NCI-H460 (cell line): Measurements from ENCODE around the gene RNF214. TPM values are rescaled to one million over a fixed set of nuclear protein-coding genes. Genes with fewer than 3 reads are reported as not detected.
"Not testable (repeated sequence)": the region's sequence is repeated elsewhere in the genome, so short reads cannot be mapped to it uniquely, and the experiment has no call there.

Experiments
- DNase-seq: peaks from one replicate; pipeline ENCODE4 v3.0.0-alpha.2; 2016; ENCODE audit warnings: low read depth; ENCODE audit errors: extremely low read depth
- small RNA-seq, 2 experiments: library from RNA; depleted of rRNA; stranded (forward); fragments of <200 nt; gene quantifications; one replicate each; pipeline ENCODE3, GENCODE V24; 2014
- total RNA-seq: library from RNA; depleted of rRNA; stranded (reverse); fragments of >200 nt; shearing (Covaris generic); gene quantifications from 2 replicates; pipeline ENCODE4 v1.2.3, GENCODE V29; 2014; rRNA removed

The RNF214 gene
- total RNA-seq, 1 experiment from 2014 or later, result 12.3 TPM

DNA sequence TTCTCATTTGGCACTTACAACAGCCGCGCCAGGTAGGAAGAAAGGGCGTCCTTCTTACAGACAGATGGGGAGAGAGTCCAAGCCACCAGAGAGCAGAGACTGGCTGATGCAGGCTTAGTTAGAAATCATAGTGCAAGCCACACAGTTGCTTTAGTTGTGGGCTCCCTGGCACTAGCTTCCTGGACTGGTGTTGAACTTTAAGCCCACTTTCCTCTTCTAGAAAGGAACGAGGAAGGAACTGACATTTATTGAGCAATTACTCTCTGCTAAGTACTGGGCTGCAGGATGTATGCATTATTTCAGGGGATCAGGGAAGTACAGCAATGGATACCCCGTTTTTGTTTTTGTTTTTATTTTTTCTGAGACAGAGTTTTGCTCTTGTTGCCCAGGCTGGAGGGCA is 80.6 kb downstream of the RNF214 start:
- DNase-seq, result no peak

DNA sequence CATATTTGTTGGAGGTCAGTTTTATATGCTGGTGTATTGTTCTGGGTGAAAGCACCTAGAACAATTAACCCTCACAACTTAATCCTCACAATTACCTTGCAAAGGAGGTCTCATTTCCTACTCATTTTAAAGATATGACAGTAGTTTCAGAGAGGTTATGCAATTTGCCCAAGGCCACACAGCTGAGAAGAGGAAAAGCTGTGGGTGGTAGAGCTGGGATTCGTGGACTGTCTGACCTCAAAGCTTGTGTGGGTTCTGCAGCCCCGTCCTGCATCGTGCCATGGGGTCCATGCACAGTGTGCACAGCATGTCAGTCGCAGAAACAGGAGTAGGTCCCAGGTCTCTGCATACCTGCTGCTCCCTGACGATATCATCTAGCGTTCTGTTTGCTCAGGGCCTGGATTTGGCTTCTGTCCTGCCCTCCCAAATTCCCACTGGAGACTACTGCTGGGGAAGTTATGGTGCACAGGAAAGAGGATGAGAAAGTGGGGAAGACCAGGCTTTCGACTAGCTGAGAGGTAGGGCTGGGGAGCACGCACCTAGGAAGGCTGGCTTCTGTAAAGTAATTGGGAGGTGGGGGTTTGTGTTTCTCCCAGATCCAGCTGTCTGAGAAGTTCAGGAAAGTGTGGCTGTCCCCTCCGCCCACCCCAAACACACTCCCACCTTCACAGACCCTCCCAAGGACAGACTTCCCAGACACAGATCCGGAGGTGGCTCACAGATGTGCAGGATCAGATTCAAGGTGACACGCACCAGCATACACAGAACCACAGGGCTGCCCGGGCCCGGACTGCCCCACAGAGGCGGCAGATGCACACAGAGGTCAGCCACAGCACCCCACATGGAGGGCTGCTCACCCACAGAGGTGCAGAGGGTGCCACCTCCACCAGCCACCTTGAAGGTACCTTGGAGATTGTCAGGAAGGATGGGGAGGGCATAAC is 81.6 kb downstream of the RNF214 start:
- DNase-seq, result no peak

DNA sequence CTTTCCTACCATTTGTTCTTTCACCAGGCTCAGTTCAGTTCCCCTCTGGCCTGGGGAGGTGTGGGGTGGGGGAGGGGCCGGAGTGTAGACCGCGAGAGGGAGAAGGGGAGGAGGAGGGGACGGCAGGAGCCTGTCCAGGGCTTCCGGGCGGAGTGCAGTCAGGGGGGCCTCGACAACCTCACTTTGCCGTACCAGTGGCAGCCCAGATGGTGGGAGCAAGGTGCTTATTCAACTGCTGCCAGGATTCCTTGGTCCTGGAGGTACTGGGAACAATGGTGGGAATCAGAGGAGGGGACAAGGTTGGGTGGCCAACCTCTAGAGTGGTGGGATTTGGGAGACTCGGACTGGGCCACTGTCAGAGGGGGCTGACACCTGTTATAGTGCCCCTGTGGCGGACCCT is 82.4 kb downstream of the RNF214 start:
- DNase-seq, result no peak

DNA sequence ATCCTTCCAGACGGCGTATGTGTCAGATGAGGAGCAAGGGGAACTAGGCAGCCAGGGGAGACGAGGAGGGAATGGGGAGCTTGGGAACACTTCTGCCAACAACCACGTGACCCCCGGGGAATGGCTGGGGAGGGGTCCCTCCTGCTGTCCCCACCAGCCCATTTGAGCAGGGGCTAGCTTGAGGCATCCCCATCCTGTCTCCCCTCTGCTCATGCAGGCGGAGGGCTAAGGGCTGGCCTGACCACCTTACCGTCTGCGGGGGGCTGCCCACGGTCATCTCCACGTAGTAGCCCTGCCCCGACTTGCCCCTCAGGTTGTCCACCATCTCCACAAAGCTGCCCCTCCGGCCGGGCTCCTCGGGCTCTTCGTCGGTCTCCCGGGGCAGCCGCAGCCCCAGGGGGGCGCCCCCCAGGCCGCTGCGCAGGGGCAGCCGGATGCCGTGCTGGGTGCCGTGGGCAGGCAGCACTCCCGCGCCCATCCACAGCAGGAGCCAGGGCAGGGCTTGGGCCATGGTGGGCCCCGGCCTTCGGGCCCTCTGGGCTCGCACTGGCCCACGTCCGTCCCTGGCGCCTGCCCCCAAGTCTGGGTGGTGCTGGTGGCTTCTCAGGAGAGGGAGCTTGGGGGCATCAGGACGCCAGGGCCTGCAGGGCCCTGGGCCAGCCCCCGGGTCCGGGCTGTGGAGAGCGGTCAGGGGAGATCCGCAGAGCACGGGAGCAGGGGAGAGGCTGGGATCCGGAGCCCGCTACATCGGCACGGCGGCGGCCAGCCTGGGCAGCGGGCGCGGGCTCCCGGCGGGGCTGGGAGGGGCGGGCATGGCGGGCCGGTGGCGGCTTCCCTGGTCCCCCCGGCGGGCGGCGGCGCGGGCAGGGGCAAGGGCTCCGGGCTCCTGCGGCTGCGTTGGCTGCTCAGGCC is 83.1 kb downstream of the RNF214 start:
- DNase-seq, result no peak

DNA sequence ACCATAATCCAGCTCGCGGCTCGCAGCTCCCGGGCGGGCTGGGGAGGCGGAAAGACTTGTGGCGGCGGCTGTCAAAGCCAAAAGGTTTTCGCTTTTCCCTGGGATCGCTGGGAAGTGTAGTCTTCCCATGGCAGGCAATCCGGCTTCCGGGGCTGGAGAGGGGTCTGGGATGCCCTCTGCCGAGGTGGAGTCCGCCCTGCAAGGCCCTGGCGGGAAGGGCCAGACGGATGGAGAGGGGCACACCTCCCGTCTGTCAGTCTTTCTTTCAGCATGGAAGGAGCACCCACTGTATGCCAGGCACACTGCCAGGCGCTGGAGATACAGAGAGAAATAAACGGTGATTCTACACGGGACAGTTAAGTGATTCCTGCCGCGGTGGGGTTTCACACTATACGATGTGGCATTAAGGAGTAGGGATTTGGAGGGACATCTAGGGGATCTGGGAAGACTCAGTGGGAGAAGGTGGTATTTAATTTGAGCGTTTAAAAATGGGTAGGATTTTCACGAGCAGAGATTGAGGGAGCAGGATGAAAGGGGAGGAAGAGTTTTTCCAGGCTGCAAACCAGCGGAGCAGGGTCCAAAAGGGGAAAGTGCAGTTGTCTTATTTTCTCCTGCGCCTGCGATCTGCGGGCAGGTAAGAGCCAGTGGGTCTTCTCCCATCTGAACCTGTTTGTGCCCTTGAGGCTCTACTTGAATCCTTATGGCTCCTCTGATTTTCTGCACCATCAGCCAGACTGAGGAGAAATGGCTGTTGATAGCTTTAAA is 83.9 kb downstream of the RNF214 start, which contains the start of gene BACE1:
Gene BACE1, minus strand, starts transcription at position 60 of the 765 bp plus-strand sequence. CDS start 461 bp downstream, outside the sequence.
- DNase-seq, result peak; percentile 65

DNA sequence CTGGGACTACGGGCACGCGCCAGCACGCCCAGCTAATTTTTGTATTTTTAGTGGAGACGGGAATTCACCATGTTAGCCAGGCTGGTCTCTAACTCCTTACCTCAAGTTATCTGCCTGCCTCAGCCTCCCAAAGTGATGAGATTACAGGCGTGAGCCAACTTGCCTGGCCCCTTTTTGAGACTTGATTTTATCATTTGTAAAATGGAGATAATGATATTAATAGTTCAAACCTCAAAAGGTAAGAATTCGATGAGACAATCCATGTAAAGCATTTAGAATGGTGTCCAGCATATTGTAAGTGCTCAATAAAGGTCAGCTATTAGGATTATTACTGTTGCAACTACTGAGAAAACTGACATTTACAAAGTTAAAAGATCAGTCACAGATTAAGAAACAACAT is 86.3 kb downstream of the RNF214 start:
- no peak for DNase-seq

DNA sequence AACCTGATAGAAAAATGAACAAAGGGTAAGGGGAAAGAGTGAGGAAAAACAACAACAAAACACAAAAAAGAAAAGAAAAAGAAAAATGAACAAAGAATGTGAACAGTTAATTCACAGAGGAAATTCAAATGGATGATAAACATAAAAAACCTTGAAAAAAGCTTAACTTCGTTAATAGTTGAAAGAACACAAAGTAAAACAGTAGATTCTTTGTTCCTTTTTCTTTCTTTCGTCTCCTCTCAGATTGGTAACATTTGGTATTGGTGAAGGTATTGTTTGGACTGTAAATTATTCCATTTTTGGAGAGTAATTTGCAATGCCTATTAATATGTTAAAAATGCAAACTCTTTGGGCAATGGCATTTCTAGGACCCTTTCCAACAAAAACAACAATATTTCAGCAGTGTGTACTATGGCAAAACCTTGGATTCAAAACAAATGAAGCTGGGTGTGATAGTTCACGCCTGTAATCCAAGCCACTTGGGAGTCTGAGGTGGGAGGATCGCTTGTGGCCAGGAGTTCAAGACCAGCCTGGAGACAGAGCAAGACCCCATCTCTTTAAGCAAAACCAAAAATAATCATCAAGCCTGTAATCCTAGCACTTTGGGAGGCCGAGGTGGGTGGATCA is 86.9 kb downstream of the RNF214 start:
- no peak for DNase-seq

DNA sequence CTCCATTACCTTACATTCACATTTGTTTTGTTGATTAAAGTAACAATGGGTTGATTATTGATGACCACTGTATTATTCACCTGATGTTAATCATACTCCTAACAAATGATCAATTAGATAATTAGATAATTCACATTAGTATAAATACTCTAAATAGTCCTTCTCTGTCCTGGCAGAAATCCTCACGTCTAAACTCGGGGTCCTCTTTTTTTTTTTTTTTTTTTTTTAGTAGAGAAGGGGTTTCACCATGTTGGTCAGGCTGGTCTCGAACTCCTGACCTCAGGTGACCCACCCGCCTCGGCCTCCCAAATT is 94.7 kb downstream of the RNF214 start:
- DNase-seq, result not testable (repeated sequence)

DNA sequence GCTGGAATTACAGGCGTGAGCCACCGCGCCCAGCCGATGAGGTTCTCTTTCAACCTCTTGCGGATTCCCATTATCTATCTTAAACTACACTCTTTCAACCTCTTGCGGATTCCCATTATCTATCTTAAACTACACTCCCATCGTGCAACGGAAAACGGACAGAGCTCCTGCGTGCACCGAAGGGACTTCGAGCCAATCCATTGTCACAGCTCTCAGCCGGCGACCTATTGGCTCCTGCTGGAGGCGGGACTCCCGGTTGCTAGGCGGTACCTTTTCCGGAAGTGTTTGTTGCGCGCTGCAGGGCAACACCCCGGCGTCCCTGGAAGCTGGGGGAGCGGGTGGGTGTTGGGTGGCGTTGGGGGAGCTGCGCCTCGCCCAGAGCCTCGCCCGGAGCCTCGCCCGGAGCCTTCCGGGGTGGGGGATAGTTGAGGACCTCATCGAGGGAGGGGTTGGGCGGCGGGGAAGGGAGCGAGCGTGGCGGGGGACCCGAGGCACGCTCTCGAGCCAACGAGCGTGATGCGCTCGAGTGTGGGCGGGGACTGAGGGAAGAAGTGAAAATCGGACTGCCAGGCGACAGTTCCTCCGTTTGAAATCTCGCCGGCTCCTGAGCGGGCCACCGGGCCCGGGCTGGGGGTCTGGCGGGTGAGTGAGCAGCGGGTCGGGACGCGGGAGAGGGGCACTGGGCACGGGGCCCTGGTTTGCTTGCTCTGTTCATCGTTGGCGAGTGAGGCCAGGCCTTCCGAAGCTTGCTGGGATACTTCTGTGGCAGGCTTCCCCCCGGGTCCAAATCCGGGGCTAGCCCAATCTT is 95.3 kb downstream of the RNF214 start, which contains the start of gene CEP164:
Gene CEP164, plus strand, starts transcription at position 288 of the 808 bp plus-strand sequence. CDS start 10,733 bp downstream, outside the sequence.
- peak; percentile 93 for DNase-seq

DNA sequence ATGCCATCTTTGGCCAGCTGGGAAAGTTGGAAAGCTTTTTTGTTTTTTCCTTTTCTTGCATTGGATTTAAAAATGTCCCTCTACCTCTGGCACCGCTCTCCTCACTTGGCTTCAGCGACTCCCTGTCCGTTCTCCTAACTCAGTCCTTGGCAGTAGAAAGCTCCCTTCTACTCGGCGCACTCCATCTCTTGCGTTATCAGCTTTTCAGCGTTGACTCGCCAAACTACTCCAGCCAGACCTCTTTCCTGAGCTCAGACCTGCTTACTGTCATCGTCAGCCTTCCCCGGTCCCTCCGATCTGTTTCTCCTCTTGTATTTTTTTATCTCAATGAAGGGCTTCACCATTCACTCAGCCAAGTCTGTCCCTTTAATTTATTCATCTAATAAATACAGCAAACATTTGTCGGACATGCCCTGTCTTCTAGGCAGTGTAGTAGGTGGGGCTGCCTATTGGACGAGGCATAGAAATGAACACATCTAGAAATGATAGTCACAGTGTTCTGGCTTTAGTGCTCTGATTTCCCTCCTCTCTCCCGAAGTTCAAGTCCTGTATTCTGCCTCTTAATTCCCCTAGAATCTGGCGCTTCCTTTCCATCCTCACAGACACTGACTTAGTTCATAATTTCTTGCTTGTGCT is 96.0 kb downstream of the RNF214 start:
- no peak for DNase-seq

DNA sequence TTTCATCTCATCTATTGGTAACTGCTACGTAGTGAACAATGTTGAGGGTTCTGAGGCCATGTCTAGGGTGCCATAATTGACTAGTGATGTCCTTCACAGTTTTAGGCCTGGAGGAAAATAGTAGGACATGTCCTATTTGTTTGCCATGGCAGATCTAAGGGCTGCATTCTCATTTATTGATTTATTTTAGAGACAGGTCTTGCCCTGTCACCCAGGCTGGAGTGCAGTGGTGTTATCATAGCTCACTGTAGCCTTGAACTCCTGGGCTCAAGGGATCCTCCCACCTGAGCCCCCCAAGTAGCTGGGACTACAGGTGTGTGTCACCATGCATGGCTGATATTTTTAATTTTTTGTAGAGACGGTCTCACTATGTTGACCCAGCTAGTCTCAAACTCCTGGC is 100.4 kb downstream of the RNF214 start:
- no peak for DNase-seq

DNA sequence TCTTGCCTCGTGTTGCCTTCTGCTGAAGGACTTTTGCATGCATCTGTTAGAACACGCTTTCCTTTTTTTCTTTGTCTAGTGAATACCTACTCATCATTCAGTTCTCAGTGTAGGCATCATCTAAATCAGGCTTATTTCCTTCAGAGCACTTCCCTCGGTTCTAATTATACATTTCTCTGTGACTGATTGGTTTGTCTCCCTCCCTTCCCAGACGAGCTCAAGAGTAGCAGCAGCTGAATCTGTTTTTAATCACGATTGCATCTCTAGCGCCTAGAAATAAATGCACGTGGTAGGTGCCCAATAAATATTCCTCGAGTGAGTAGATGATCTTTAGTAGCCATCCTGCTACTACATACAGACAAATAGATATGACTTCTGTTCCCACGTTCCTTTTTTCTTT is 101.4 kb downstream of the RNF214 start:
- no peak for DNase-seq

DNA sequence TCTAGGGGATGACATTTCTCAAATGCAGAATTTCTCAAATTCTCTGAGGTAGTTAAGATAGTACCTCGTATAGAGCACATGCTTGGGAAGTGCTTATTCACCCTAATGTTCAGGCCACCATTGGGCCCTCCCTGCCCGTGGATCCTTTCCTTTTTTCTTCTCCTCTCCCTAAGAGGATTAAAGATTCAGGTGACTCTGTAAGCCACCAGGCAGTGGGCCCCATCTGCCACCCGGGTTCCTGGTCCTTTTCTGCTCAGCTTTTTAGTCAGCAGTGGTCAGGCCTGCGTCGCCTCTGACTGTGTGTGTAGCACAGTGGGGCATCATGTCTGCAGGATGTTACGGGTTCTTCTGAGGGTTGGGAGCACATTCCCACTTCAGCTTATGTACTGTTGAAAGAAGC is 102.4 kb downstream of the RNF214 start:
- no peak for DNase-seq

DNA sequence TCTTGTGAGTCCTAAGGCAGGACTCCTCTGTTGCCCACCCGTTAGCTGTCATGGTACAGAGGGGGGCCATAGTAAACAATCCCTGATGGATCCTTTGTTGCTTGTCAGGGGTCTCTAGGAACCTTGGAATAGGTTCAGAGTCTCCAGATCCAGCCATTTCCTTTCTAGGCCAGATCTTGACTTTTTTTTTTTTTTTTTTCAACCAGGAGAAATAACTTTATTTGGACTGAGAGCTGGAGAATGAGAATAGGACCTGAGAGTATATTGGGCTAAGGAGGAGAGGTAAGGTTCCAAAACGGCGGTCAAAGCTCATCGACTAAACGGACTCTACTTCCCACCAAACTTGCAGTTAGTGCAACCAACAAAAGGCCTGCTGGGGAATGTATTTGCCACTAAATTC is 102.9 kb downstream of the RNF214 start:
- DNase-seq, result no peak

Small RNAs within 50 kb of the gene (small RNA-seq; reads per million reads assigned to genes)
- 0 reads per million in 2 experiments for gene RF00564

Other genes with a start within 250 kb of the RNF214 start
- 7.0 and 7.6 TPM in 2 replicates for gene SIK3, start 134.2 kb upstream of the RNF214 start, total RNA-seq
- 87.8 and 97.4 TPM in 2 replicates for gene PAFAH1B2, start 88.4 kb upstream of the RNF214 start, total RNA-seq
- gene SIDT2, start 53.9 kb upstream of the RNF214 start, total RNA-seq, result 10.2 and 10.7 TPM in 2 replicates
- gene TAGLN, start 33.3 kb upstream of the RNF214 start, total RNA-seq, result 1.8 and 2.3 TPM in 2 replicates
- gene PCSK7, start 598 bp upstream of the RNF214 start, total RNA-seq, result 8.4 and 9.6 TPM in 2 replicates
- gene BACE1-AS, start 58.7 kb downstream of the RNF214 start, total RNA-seq, result 4.8 and 5.3 TPM in 2 replicates
- gene BACE1, start 83.6 kb downstream of the RNF214 start, total RNA-seq, result 6.0 and 6.6 TPM in 2 replicates
- gene CEP164, start 95.2 kb downstream of the RNF214 start, total RNA-seq, result 22.4 and 30.3 TPM in 2 replicates